Activated naive CD4-positive, alpha-beta T cell treated with Interleukin-2 at 50 U/mL for 16 hours (primary cell): ENCODE results near the gene GRK2.

Source experiments
- DNase-seq: peaks from one replicate; pipeline ENCODE4 v3.0.0-alpha.2; 2020

The GRK2 gene

DNA sequence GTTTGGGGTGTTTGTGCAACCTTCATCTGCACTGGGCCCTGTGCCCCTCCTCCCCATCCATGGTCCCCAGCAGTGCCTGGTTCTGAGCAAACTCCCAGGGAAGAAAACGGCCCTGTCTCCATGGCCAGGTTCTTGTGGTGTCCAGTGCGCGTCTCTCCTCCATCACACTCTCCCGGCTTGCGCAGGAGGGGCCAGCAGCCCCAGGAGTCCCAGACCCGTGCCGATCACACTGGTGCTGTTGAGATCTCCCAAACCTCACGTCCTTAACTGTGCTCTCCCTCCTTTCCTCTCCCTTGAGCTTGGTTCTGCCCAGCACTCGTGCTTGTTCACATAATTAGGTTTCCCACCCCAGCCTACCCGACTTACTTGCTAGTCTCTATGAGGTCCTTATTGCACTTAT lies 10.9 kb upstream of the GRK2 start:
- DNase-seq: no peak

DNA sequence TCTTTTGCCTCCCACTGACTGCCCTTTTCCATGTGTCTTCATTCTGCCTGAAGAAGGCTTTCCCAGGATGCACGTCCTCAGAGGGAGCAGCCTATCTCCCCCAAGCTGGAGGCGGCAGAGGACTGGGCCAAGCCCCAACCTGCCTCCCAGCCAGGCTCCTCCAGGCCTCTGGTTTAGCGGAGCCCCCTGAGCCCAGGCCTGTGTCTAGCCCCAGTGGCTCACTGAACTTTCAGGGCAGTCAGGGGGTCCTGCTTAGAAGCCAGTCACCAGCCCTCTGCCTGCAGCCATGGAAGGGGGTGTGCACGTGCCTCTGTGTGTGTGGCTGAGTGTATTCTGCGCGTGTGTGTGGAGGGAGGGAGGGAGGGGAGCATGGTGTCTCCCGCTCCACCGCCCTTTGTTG lies 10.4 kb upstream of the GRK2 start:
- no peak for DNase-seq

DNA sequence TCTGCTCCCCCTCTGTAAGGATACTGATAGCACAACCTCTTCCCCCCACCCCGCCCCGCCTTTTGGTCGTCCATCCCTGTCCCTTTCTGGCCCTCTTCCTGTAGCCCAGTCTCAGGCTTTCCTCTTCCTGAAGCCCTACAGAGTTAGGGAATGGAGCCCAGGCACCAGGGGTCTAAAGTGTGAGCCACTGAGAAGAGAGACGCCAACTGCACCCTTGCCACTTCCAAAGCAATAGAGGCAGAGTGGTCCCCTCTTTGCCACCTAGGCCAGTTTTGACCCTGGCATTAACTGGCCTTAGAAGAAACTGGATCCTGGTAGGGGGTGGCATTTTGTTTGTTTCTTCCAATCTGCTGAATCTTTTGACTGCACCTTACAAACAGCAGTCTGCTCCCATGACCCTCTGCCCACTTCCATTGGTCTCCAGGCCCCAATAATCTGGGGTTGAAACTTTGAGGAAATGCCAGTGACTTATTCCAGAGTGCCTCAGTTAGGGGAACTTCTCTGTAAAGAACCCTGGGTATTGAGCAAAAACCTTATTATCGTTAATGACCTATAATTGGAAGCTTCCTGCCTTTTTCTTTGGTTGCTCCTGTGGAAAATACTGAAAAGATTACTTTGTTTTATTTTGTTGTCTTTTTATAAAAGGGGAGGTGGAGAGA lies 9.7 kb upstream of the GRK2 start:
- DNase-seq: no peak

DNA sequence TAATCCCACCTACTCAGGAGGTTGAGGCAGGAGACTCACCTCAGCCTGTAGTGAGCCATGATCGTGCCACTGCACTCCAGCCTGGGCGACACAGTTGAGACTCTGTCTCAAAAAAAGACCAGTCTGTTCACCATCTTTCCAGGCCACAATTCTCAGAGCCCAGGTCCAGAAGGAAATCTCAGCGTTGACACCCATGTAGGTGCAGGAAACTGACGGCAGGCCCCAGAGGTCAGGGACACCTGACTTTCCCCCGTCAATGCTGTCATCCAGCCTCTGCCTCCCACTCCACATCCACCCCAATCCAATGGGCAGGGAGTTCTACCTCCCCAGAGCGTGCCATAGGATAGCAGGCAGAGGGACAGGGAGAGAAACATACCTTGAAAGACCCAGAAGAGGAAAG lies 5.9 kb upstream of the GRK2 start:
- no peak for DNase-seq

DNA sequence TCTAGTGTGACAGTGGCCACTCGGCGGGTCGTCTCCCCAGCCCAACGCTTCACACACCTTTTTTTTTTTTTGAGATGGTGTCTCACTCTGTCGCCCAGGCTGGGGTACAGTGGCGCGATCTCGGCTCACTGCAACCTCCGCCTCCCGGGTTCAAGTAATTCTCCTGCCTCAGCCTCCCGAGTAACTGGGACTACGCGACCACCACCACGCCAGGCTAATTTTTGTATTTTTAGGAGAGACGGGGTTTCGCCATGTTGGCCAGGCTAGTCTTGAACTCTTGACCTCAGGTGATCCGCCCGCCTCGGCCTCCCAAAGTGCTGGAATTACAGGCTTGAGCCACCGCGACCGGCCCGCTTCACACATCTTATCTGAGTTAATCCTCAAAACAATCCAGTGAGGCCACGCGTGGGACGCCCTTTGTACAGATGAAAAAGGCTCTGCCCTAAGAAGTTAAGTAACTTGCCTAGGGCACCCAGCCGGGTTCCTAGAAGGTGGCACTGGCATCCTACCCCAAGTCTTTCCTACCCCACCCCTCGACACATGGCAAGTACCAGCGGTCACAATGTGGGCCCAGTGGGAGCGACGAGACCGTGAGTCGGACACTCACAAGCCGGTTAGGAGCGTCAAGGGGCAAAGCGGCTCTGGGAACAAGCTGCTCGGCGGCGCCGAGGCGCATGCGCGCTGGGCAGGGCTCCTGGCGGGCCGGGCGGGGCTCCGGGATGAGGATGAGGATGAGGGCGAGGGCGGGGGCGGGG lies 5.2 kb upstream of the GRK2 start:
- DNase-seq: peak; percentile 44

DNA sequence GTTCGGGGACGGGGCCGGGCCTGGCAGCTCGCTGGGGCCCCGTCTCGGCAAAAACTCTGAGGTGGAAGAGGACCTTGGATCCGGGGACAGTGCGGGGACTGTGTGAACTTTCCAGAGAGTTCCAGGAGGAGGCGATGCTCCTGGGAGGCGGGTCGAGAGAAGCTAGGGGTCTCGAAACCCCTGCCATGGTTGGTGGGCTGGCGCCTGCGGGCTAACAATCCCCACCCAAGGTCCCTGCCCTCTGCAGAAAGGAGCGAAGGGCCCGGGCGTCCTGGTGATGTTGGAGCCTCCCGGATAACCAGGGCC lies 4.7 kb upstream of the GRK2 start:
- DNase-seq: no peak

DNA sequence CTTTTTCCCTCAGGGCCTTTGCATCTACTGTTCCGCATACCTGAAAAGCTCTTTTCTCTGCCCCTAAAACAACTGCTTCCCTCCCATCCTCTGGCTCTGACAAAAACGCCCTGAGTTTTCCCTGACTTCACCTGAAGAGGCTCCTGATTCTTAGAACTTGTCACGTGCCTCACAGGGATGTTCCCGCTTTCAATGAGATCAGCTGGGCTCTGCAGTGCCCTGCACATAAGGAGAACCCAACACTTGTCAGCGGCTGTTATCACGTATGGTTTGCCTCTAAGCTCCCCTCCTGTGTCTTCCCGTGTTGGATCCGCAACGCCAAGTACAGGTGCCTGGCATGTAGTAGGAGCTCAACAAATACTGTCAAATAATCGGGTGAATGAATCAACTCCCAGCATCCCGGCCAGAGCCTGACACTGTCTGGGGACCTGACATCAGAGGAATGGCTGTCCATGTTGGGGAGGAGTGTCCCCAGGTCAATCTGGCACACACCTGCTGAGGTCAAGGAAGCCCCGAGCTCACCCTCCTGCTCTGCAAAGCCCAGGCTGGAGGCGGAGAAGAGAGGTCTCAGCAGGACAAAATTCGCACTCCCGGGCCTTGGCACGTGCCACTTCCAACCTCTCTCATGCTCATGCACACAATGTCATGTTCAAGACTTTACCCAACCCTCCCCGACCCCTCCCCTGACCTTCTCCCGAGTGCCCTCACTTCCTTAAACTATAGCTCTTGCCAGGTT lies 4.2 kb upstream of the GRK2 start:
- DNase-seq: no peak

DNA sequence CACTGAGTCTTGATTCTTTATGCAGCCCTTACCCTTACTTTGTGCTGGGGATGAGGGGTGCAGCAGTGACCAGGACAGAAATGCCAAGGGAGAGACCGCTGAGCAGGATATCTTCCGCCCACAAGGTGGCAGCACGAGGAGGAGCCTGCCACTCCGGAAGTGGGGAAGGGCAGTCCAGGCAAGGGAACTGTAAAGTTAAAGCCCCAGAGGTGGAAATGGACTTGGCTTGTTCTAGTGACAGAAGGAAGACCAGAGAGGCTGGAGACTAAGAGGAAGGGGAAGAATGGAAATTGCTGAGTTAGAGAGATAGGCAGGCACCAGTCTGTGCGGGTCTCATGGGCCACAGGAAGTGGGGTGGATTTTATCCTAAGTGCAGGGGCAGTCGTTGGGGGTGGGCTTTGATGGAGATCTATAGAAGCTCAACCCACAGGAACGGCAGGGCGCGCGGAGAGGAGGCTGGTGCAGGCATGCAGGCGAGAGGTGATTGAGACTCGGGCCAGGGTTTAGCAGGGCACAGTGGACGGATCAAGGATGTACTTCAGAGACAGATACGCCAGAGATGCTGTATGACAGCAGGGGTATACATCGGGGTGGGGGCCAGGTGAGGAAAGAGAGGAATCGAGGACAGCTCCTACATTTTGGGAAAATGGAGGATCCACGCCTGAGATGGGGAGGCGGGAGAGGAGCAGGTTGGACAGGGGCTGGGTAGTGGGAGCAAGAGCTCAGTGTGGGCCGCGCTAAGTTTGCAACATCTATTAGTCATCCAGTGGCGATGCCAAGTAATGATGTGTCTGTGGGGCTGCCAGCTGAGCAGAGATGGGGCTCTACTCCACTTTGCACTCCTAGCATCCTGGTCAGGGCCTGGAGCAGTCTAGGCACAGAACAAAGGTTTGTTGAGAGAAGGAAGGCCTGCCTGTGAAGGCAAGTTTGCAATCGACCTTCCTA lies 3.3 kb upstream of the GRK2 start:
- peak; percentile 75 for DNase-seq

DNA sequence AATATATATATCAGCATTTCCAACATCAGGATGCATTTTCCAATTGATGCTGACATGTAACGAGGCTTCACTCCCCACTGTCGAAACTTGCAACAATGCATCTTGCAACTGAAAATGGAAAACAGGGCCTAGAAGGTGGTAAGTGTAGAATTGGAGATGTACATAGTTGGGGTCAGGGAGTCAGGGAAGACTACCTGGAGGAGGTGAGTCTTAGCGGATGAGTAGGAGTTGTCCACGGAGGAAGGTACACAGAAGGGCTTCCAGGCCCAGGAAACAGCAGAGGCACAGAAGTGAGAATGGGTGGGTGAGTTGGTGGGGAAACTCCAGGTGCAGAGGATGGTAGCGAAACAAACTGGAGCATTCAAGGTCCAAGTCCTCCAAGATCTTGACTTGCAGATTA lies 2.0 kb upstream of the GRK2 start:
- DNase-seq: no peak

DNA sequence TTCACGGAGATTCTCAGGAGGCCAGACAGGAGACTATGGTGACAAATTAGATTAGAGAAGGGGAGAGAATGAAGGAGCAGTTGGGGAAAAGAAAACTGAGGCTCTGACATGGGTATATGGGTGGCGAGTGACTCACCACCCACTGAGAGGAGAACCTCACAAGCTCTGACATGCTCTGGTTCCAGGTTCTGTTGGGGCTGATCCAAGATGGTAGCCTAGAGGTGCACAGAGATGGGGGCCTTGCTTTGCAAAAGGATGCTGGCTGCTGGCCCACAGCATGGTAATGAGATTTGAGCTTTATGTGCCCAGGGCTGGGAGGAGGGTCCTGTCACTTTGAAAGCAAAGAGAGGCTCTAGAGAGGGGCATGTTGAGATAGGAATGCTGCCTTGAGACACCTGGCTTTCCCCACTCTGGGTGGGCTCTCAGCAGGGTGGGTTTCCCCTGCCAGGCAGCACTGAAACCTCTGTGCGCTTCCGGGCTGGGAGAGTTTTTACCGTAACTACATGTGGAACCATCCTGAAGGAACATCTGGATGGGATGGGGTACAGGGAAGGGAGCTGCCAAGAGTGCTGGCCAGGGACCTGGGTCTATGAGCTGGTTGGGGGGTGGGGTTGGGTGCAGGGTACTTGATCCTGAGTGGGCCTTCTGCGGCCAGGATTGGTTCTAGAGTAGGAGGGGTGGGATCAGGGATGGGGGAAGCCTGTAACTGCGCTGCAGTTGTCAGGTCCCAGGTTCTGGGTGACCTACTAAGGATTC lies 1.2 kb upstream of the GRK2 start:
- no peak for DNase-seq

DNA sequence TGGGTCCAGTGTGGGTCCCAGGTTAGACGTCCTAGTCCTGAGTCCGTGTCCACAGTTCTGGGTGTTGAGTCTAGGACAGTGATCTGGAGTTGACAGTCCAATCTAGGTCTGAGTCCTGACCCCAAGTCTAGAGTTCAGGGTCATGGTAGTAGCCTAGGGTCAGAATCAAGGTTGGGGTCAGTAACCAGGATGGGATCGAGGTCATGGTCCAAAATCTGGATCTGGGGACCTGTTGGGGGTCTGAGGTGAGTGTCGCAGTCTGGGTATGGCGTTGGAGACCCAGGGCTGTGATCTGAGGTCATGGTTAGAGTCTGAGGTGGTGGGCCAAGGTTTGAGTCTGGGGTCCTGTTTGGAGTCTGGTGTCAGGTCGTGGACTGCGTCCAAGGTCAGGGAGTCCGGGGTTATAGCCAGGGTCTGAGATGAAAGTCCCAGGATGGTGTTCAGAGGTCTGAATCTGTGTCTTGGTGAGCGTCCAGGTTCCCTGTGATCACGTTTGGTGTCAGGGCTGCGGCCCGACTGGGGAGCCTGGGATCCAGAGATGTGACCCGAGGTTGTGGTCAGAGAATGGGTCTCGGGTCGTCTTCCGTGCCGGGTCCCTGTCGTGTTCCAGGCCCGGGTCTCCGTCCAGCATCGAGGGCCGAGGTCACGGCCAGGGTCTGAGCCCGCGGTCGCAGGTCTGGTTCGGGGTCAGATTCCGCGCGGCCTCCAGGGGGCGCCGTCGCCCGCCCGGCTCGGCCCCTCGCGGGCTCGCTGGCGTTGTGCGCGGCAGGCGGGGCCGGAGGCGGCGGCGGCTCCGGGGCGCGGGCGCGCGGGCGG lies 432 bp upstream of the GRK2 start:
- DNase-seq: peak; percentile 81

DNA sequence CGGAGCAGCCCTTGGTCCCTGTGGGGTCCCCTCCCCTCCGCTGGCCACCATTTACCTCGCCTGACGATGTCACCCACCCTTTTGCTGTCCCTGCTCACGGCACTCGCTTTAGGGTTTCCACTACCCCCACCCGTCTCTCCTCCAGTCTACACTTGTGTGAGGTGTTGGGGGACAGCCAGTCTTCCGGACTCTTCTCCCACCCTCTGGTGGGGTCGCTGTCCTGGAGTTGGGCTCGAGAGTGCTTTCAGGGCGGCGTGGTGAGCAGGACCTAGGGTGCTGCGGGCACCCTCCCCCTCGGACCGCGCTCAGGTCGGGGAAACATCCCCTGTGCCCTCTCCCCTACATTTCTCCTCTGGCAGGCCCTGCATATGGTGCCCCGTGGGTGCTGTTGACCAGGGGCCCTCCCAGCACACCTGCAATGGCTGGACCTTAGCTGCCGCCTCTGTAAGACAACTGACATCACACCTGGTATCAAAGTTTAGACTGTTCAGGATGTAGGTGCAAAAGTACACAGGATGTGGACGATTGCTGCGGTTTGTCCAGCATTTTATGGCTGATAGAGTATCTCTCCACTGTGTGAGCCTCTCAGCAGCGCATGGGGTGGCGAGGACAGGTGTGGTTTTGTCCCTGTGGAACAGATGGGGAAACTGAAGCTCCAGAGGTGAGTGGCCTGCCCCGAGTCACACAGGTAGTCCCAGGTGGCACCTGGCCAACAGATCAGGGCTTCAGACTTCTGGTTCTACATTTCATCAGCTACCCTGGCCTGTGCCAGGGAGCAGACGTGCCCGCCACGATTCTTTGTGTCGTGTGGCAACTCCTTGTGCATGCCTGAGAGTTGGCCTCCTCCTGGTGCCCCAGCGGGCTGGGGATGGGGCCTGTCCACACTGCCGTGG lies 1.2 kb downstream of the GRK2 start:
- peak; percentile 33 for DNase-seq

DNA sequence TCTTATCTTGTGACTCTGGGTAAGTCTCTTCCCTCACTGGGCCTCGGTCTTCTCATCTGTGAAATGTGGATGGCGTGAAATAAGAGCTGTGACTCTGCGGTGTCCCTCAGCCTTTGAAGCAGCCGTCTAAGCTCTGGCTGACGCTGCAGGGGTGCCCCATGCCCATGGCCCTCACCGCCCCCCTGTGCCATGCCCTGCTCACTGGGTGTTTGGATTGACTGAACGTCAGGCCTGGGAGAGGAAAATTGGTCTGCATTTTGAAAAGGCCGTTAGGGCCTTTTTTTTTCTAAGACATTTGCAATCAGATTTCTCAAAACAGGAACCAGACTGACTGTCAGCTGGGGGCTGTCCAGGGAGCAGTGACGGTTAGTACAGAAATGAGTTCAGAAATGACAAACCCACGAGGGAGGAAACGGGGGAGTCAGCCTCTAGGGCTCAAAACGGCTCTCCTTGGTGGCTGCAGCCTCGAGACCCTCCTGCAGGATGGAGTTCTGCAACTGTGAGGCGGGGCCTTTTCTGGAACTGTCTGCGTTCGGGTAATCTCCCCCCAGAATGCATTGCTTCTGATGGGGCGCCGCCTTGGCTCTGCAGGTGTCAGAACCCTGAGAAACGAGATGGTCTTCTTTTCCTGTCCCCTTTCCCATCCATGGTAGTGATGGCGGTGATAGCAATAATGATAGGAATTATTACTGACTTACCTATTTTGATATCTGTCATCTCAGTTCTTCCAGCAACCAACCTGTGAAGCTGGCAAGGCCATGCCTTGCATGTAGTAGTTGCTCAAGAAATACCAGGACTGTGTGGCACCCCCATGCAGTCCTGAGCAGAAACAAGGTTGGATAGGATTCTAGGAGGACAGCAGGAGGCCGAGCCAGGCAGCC lies 2.0 kb downstream of the GRK2 start:
- DNase-seq: peak; percentile 70

DNA sequence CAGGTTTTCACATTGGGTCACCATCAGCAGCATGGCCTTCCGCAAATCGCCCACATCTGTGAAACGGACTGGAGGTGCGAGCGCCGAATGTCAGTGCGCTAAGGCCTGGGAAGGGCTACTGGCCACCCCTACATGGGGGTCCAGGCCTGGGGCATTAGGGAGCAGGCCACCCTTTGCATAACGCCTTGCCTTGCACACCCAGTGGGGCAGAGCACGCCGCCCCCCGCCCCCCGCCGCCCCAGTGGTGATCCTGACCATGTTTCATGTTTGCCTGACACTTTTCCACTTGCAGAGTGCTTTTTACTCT lies 2.6 kb downstream of the GRK2 start:
- no peak for DNase-seq

DNA sequence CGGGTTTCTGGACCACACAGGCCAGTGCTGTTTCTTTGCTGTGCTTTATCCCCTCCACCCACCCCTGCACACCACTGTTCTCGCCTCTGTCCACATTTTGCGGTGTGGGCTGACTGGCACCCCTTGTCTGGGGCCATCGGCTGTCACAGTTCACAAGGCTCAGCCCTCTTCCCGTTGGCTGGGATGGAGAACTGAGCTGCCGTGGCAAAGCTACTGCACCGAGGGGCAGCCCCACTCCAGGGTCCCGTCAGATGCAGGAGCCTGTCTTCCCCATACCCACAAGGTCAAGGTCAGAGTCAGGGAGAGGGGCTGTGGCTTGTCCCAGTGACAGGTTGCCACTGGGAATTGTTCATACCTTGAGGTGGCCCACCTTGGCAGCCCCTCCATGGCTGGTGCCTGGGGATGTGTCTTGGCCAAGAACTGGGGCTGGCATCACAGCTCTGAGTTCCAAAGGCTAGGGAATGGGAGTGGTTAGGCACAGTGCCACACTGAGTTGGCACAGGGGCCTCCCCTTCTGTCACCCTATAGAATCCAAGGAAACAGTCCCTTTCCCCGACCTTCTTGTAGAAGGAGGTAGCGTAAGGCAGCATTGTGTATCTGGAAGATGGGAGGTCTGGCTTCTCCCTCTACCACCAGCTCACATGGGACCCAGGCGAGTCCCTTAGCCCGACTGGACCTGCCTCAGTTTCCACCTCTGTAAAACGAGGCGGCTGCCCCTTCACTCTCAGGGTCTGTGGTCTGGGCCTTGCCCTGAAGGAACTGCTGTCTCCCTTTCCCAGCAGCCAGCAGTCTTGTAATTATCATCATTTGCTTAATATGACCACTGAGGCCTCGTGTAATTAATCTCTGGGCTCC lies 3.4 kb downstream of the GRK2 start:
- DNase-seq: no peak

DNA sequence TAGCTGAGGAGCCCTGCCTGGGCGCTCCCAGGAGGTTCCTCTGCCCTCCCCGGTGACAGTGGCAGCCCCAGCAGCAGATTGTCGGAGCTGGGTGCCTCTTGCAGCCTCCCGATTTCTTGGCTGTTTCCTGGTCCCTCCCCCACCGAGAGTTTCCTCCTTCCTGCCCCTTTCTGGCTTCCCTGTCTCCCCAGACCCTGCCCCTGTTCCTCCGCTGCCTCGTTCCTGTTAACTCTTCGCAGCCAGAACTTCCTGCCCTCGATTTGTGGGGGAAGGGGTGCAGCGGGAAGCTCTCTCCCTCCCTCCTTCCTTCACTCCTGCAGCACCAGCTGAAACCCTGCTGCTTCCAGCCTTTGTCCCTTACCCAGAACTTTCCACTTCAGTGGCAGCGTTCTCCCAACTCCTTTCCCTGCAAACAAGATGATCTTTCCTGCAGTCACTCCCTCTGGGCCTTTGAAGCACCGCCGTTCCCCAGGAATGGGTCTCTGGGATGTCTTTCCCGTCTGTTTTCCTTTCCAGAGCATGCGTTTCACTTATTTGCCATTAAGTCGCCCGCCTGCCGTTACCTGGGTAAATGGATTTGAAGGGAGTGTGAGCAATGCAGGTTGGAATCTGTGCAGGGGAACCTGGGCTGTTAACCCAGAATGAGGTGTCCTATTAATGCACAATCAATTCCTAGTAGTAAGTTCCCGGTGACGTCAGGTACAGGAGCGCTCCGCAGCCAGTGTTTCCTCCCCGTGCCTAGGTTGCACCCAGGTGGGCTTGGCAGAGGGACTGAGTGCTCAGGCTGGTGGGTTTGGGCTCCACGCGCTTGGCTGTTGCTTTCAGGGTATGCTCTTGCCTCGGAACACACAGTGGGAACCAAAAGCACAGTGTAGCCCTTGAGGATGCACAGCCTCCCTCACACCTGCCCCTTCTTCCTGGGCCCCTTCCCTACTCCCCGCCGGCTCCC lies 4.3 kb downstream of the GRK2 start:
- no peak for DNase-seq

DNA sequence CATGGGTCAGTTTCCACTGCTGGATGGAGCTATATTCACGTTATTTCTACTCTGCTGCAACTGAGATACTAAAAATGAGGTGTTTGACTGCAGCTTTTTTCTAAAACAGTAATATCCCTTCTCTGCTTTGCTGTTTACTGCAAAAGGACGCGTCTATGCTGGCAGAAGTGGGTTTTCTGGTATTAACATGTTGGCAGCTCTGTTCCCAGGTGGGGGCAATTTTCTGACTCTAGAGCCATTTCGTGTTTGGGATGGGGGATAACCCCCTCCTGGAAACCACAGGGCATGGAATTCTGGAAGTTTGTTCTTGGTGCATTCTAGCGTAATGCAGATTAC lies 4.9 kb downstream of the GRK2 start:
- DNase-seq: no peak
